Chondrocyte (in vitro differentiated cells): ENCODE results near the gene SLC25A21. TPM values are rescaled to one million over a fixed set of nuclear protein-coding genes. Genes with fewer than 3 reads are reported as not detected.

Source experiments
- DNase-seq: peaks from one replicate; pipeline ENCODE4 v3.0.0; 2021; ENCODE audit warnings: mixed read lengths, low spot score
- H3K27ac Mint-ChIP-seq: one replicate; pipeline ENCODE4 v1.8.0; 2021; ENCODE audit warnings: mild to moderate bottlenecking, moderate library complexity, mixed read lengths; ENCODE audit not compliant: unreplicated experiment
- H3K27me3 Mint-ChIP-seq: 2 replicates; pipeline ENCODE4 v1.8.0; 2021; ENCODE audit warnings: low read depth, mixed read lengths
- H3K36me3 Mint-ChIP-seq: 2 replicates; pipeline ENCODE4 v1.8.0; 2021; ENCODE audit warnings: low read depth, mixed read lengths
- H3K4me1 Mint-ChIP-seq: 2 replicates; pipeline ENCODE4 v1.8.0; 2021; ENCODE audit warnings: low read depth, mild to moderate bottlenecking, mixed read lengths
- H3K4me3 Mint-ChIP-seq: one replicate; pipeline ENCODE4 v1.8.0; 2021; ENCODE audit warnings: mild to moderate bottlenecking, moderate library complexity, mixed read lengths; ENCODE audit not compliant: unreplicated experiment
- H3K9me3 Mint-ChIP-seq: 2 replicates; pipeline ENCODE4 v1.8.0; 2021; ENCODE audit warnings: low read depth, mixed read lengths
- CTCF ChIP-seq: fragments of 200-600 bp; sonication (generic); IDR thresholded peaks from 2 replicates; pipeline ENCODE4 v1.5.0; 2021; ENCODE audit warnings: antibody characterized with exemption, mild to moderate bottlenecking, moderate library complexity
- total RNA-seq: library from RNA; stranded (reverse); gene quantifications from 3 replicates; pipeline ENCODE4 v1.2.1, GENCODE V29; 2021

SLC25A21 gene
- total RNA-seq, 1 donor from 2014 or later: 0.22 TPM

- Mint-ChIP-seq H3K36me3 (peaks cover 5% of the 10 kb centered on the region), H3K4me3 (peak overlapping the region; percentile 46), H3K9me3 (no peaks in the 10 kb centered on the region), H3K4me1 (peaks cover 34% of the 10 kb centered on the region), H3K27ac (no peak overlapping the region), H3K27me3 (peaks cover 86% of the 10 kb centered on the region)
- no peak for TF ChIP-seq CTCF
- no peak for DNase-seq
These were observed 508.7 kb downstream of the SLC25A21 start for GRCh38 chr14:36663404-36664321.

- Mint-ChIP-seq H3K27ac (no peak overlapping the region), H3K4me3 (peak overlapping the region; percentile 65), H3K27me3 (peaks cover 90% of the 10 kb centered on the region), H3K36me3 (peaks cover 5% of the 10 kb centered on the region), H3K9me3 (no peaks in the 10 kb centered on the region), H3K4me1 (peaks cover 34% of the 10 kb centered on the region)
- TF ChIP-seq CTCF: no peak
- DNase-seq: peak; percentile 89
These were observed 509.6 kb downstream of the SLC25A21 start for GRCh38 chr14:36662543-36663403.

- no peak for TF ChIP-seq CTCF
- peaks cover 91% of the 10 kb centered on the region for H3K27me3 Mint-ChIP-seq
- peaks cover 5% of the 10 kb centered on the region for H3K36me3 Mint-ChIP-seq
- no peak overlapping the region for H3K27ac Mint-ChIP-seq
- H3K4me3 Mint-ChIP-seq: peak overlapping the region; percentile 65
- peaks cover 37% of the 10 kb centered on the region for H3K4me1 Mint-ChIP-seq
- H3K9me3 Mint-ChIP-seq: no peaks in the 10 kb centered on the region
- DNase-seq: no peak
These were observed 510.2 kb downstream of the SLC25A21 start for GRCh38 chr14:36662258-36662542.

- Mint-ChIP-seq H3K9me3 (no peaks in the 10 kb centered on the region), H3K27me3 (peaks cover 92% of the 10 kb centered on the region), H3K4me1 (peaks cover 42% of the 10 kb centered on the region), H3K27ac (no peak within 1 kb of the TSS), H3K4me3 (peak within 1 kb of the TSS; percentile 65), H3K36me3 (peaks cover 5% of the 10 kb centered on the region)
- TF ChIP-seq CTCF: no peak
- DNase-seq: no peak
These were observed 510.7 kb downstream of the SLC25A21 start, which contains the start of gene PAX9 for GRCh38 chr14:36661506-36662257. TSS of gene PAX9 (plus strand) at chr14:36661860. CDS start at chr14:36662090, 230 bp downstream.
